Measurements from ENCODE around the gene AGPAT3. TPM values are rescaled to one million over a fixed set of nuclear protein-coding genes. Genes with fewer than 3 reads are reported as not detected.

AGPAT3 gene
- total RNA-seq, 1 experiment from 2014 or later: 58.3 TPM

DNA sequence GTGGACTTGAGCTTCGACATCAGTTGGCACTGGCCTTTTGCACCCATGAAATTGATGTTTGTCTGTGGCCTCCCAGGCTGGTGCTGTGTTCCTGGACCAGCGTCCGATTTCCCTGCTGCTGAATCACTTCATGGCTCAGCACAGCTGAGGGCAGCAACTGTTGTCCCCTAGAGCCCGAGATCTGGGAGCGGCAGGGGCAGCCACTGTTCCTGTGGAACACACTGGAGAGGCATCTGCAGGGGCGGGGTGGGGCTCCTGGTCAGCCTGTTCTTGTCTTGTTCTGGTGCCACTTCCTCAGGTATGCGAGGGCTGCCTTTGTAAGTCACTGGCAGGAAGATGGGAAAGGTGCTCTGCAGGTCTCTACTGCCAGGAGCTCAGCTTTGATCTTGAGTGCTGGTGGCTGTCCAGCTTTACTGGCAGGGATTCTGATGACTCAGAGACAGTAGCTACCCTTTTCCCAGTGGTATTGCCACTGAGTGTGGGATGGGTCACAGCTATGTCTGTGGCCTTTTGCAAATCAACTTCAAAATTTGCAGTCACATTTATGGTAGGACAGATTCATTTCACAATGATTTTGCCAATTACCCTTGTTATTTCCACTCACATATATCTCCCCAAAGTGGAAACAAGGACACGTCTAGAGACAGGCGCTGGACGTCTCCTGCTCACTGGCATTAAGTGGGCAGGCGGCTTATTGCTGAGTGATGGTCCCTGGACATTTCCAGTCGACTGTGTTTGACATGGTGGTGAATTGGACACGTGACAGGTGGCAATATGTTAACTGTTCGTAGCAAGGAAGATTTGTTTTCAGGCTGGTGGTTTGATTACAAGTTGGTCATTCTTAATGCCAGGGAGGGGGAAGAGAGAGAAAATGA, 15.3 kb downstream of the AGPAT3 start:
- POLR2A ChIA-PET: interaction anchor here (0.7 kb wide), 3 partner anchors 12 to 23 kb away, joined by 3 to 4 read pairs (median 3); no protein-coding TSS in a partner anchor
- intact Hi-C loops (cut with micrococcal nuclease): no loop called here
- Mint-ChIP-seq H3K36me3 (ENCODE audit: insufficient read depth, unreplicated experiment) (peaks cover 24% of the 10 kb centered on the region), H3K4me1 (ENCODE audit: insufficient read depth, unreplicated experiment) (peaks cover 27% of the 10 kb centered on the region), H3K27ac (ENCODE audit: low read depth, unreplicated experiment) (no peak overlapping the region), H3K9me3 (ENCODE audit: unreplicated experiment) (no peaks in the 10 kb centered on the region), H3K27me3 (ENCODE audit: insufficient read depth, unreplicated experiment) (no peaks in the 10 kb centered on the region), H3K4me3 (ENCODE audit: unreplicated experiment) (no peak overlapping the region)
- BruUV-seq (replicated peaks): no TSS peak
- DNase-seq (ENCODE audit: unreplicated experiment): peak; percentile 71
- CTCF ChIA-PET: interaction anchor here (0.6 to 1.0 kb wide), 3 partner anchors 8 to 104 kb away, joined by 3 to 5 read pairs (median 3); no protein-coding TSS in a partner anchor
- TF ChIP-seq, protein P1, sequence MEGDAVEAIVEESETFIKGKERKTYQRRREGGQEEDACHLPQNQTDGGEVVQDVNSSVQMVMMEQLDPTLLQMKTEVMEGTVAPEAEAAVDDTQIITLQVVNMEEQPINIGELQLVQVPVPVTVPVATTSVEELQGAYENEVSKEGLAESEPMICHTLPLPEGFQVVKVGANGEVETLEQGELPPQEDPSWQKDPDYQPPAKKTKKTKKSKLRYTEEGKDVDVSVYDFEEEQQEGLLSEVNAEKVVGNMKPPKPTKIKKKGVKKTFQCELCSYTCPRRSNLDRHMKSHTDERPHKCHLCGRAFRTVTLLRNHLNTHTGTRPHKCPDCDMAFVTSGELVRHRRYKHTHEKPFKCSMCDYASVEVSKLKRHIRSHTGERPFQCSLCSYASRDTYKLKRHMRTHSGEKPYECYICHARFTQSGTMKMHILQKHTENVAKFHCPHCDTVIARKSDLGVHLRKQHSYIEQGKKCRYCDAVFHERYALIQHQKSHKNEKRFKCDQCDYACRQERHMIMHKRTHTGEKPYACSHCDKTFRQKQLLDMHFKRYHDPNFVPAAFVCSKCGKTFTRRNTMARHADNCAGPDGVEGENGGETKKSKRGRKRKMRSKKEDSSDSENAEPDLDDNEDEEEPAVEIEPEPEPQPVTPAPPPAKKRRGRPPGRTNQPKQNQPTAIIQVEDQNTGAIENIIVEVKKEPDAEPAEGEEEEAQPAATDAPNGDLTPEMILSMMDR (IDR thresholded peaks at IDR 0.05; ENCODE audit: unreplicated experiment): no peak

DNA sequence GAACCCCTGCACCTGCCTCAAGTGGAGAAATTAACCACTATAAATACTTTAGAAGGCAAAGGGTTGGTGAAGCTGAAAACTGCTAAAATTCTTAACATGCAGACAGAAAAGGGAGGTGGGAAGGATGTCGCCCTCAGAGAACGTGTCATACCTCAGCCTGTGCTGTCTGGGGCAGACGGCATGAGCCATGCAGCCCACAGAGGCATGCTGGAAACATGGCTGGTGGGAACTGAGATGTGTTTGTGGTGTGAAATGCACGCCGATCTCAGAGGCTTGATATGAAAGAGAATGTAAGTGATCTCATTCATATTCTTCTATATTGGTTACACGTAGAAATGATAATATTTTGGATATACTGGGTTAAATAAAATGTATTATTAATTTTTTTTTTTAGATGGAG, 16.3 kb downstream of the AGPAT3 start:
- H3K27me3 Mint-ChIP-seq (ENCODE audit: insufficient read depth, unreplicated experiment): no peaks in the 10 kb centered on the region
- intact Hi-C loops (cut with micrococcal nuclease): no loop called here
- BruUV-seq (replicated peaks): no TSS peak
- H3K4me1 Mint-ChIP-seq (ENCODE audit: insufficient read depth, unreplicated experiment): peaks cover 27% of the 10 kb centered on the region
- no peak for DNase-seq (ENCODE audit: unreplicated experiment)
- CTCF ChIA-PET: no interaction called here
- POLR2A ChIA-PET: no interaction called here
- peaks cover 22% of the 10 kb centered on the region for H3K36me3 Mint-ChIP-seq (ENCODE audit: insufficient read depth, unreplicated experiment)
- H3K4me3 Mint-ChIP-seq (ENCODE audit: unreplicated experiment): no peak overlapping the region
- H3K27ac Mint-ChIP-seq (ENCODE audit: low read depth, unreplicated experiment): no peak overlapping the region
- H3K9me3 Mint-ChIP-seq (ENCODE audit: unreplicated experiment): no peaks in the 10 kb centered on the region
- TF ChIP-seq, protein P1 (IDR thresholded peaks at IDR 0.05; ENCODE audit: unreplicated experiment): no peak

DNA sequence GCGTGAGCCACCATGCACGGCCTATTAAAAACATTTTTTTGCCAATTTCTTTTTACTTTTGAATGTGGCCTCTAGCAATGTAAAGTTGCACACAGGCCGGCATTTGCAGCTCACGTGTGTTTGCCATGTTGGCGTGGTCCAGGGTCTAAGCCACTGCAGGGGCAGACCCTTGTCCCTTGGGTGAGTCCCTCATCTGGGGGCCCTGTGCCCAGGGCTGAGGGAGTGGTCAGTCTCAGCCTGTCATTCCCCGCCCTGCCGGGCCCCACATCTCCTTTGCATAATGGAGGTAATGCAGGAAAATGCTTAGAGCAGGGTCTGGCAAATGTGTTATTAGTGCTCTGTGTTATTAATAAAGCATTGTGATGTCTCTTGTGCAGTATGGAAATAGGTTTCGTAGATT, 16.9 kb downstream of the AGPAT3 start:
- no peak for DNase-seq (ENCODE audit: unreplicated experiment)
- CTCF ChIA-PET: no interaction called here
- BruUV-seq (replicated peaks): no TSS peak

DNA sequence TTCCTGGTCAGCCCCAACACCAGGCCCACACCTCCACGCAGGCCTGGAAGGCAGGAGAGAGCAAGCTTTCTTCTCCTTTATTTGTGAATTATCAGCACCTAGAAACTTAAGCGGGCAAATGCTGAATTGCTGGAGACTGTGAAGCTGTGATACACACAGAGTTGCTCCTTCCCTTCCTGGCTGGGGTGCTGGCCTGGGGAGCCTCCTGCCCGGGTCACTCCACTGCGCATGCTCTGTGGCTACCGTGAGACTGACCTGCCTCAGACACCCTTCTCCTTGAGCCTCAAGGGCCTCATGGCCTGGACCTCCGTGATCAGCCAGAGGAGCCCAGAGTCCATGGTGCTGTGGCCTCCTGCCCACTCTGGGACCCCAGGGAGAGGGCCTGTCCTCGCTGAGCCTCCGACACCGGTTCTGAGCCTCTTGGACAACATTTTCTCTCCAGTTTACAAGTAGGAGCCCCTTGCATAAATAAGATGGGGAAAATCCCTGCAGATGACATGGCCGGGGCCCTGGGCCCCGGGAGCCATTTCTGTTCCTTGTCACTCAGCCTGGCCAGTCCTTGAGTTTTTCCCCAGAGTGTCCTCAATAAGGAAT, 18.0 kb downstream of the AGPAT3 start:
- no peak overlapping the region for H3K27ac Mint-ChIP-seq (ENCODE audit: low read depth, unreplicated experiment)
- H3K27me3 Mint-ChIP-seq (ENCODE audit: insufficient read depth, unreplicated experiment): no peaks in the 10 kb centered on the region
- peaks cover 27% of the 10 kb centered on the region for H3K4me1 Mint-ChIP-seq (ENCODE audit: insufficient read depth, unreplicated experiment)
- peaks cover 22% of the 10 kb centered on the region for H3K36me3 Mint-ChIP-seq (ENCODE audit: insufficient read depth, unreplicated experiment)
- ChIA-PET CTCF (interaction anchor here (0.8 kb wide), 1 partner anchor 94 kb away, joined by 3 read pairs; no protein-coding TSS in a partner anchor), POLR2A (no interaction called here)
- no peak for DNase-seq (ENCODE audit: unreplicated experiment)
- TF ChIP-seq, protein P1 (IDR thresholded peaks at IDR 0.05; ENCODE audit: unreplicated experiment): no peak
- no TSS peak for BruUV-seq (replicated peaks)
- H3K4me3 Mint-ChIP-seq (ENCODE audit: unreplicated experiment): no peak overlapping the region
- no peaks in the 10 kb centered on the region for H3K9me3 Mint-ChIP-seq (ENCODE audit: unreplicated experiment)
- intact Hi-C loops (cut with micrococcal nuclease): no loop called here

More for the DNA sequence above, 16.9 kb downstream of the AGPAT3 start:
- no peaks in the 10 kb centered on the region for H3K9me3 Mint-ChIP-seq (ENCODE audit: unreplicated experiment)
- intact Hi-C loops (cut with micrococcal nuclease): no loop called here
- H3K4me1 Mint-ChIP-seq (ENCODE audit: insufficient read depth, unreplicated experiment): peaks cover 27% of the 10 kb centered on the region
- no peaks in the 10 kb centered on the region for H3K27me3 Mint-ChIP-seq (ENCODE audit: insufficient read depth, unreplicated experiment)
- no peak overlapping the region for H3K4me3 Mint-ChIP-seq (ENCODE audit: unreplicated experiment)
- no peak overlapping the region for H3K27ac Mint-ChIP-seq (ENCODE audit: low read depth, unreplicated experiment)
- H3K36me3 Mint-ChIP-seq (ENCODE audit: insufficient read depth, unreplicated experiment): peaks cover 22% of the 10 kb centered on the region
- TF ChIP-seq, protein P1 (IDR thresholded peaks at IDR 0.05; ENCODE audit: unreplicated experiment): no peak
- POLR2A ChIA-PET: no interaction called here

All from MCF 10A (cell line).